Measurements from ENCODE around the gene COL27A1.

DNA sequence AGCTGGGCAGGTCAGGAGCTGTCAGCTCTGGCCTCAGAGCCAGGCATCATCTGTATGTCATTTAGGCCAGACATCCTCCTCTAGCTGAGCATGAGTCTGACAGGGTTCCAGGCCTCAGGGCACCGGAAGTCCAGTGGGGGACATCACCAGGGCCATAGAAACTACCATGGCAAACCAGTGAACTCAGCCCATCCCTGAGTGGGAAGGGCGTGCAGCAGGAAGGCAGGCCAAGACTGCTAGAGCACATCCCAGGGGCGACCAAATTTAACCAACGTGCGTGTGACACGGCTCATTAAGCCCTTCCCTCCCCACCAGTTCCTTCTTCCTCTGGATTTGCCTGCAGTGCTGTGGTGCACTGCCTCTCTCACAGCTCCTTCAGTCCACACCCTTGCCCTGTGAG is 75.9 kb downstream of the COL27A1 start:
- TF ChIP-seq CTCF (IDR thresholded peaks at IDR 0.05) (no peak), EZH2 (IDR thresholded peaks at IDR 0.05; ENCODE audit: borderline replicate concordance, insufficient read depth, low read depth, low read length, poor library complexity, severe bottlenecking) (no peak)
